ENCODE measurements around the gene CADPS2. TPM values are rescaled to one million over a fixed set of nuclear protein-coding genes. Genes with fewer than 3 reads are reported as not detected.

CADPS2 gene
- total RNA-seq, 2 experiments from 2014 or later, result not detected

DNA sequence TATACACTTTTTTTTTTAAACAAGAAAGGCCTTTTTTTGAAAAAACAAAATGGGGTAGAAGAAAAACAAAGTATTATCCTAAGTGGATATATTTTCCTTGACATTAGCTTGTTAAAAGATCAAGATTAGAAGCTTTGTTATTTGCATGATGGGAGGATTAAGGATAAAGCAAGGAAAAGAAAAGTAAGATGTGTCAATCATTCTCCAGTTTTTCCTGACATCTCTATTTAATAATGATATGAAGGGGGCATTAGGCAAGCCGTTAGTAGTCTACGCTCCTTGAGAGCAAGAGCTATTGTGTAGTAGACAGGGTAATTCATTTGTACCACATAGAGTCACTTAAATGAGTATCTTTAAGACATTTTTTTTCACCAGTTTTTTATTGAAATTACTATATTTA lies 324.9 kb downstream of the CADPS2 start:
- no peaks in the 10 kb centered on the region for H3K9me2 ChIP-seq (ENCODE audit: insufficient read depth, low read length)
- H3K4me1 ChIP-seq (ENCODE audit: insufficient read depth, low read length, poor library complexity, severe bottlenecking), result no peaks in the 10 kb centered on the region
- H3K79me2 ChIP-seq (ENCODE audit: insufficient read depth, low read depth, low read length), result no peaks in the 10 kb centered on the region
- ChIA-PET CTCF (ENCODE audit: unreplicated experiment) (no interaction called here), POLR2A (no interaction called here)
- no TSS peak for BruUV-seq (replicated peaks)
- H3K4me2 ChIP-seq (ENCODE audit: low read length), result no peak overlapping the region
- H4K20me1 ChIP-seq (ENCODE audit: insufficient read depth, low read length), result no peaks in the 10 kb centered on the region
- no peak overlapping the region for H2AFZ ChIP-seq (ENCODE audit: low read length)
- TF ChIP-seq, protein P1, sequence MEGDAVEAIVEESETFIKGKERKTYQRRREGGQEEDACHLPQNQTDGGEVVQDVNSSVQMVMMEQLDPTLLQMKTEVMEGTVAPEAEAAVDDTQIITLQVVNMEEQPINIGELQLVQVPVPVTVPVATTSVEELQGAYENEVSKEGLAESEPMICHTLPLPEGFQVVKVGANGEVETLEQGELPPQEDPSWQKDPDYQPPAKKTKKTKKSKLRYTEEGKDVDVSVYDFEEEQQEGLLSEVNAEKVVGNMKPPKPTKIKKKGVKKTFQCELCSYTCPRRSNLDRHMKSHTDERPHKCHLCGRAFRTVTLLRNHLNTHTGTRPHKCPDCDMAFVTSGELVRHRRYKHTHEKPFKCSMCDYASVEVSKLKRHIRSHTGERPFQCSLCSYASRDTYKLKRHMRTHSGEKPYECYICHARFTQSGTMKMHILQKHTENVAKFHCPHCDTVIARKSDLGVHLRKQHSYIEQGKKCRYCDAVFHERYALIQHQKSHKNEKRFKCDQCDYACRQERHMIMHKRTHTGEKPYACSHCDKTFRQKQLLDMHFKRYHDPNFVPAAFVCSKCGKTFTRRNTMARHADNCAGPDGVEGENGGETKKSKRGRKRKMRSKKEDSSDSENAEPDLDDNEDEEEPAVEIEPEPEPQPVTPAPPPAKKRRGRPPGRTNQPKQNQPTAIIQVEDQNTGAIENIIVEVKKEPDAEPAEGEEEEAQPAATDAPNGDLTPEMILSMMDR (conservative IDR thresholded peaks at IDR 0.05; ENCODE audit: low read length), result no peak
- TF ChIP-seq EZH2phosphoT487 (IDR thresholded peaks at IDR 0.05; ENCODE audit: borderline replicate concordance, low read depth, low read length), result no peak
- no peak overlapping the region for H3K4me3 ChIP-seq (ENCODE audit: low read depth, low read length, poor library complexity, severe bottlenecking)
- H3K27ac ChIP-seq (ENCODE audit: low read depth, low read length, poor library complexity, severe bottlenecking), result no peak overlapping the region
- no peaks in the 10 kb centered on the region for H3K36me3 ChIP-seq (ENCODE audit: insufficient read depth, low read length)
- DNase-seq (ENCODE audit: low spot score), result no peak
- no peaks in the 10 kb centered on the region for H3K9me3 ChIP-seq (ENCODE audit: low read length)
- intact Hi-C loops (cut with micrococcal nuclease; ENCODE audit: unreplicated experiment), result no loop called here

DNA sequence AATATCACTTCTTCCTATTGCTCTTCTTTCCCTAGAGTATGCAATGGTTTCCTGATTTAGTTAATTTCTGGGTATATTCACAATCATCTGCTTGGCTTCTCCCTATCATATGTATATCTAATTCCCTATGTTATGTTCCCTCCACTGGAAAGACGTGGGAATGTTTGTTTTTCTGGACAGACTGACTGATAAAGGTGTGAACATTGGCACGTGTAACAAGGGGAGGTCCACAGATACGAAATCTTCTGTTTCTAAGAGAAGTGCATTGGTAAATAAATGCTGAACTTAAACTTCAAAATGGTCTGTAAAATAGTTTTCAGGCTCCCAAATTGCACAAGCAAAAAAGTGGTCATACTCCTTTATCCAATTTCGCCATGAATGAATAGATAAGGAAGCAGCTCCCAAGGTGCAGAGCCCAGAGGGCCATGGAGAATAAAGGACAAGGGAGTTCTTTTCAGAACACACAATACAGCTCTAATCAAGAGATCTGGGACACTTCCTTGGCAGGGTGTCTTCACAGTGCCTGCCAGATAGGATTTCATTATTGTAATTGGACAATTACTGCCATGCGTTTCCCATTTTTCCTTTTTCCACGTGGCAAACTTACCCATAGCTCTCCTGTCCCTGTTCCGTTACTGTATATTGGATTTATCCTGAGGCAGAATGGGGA lies 329.3 kb downstream of the CADPS2 start:
- BruUV-seq (replicated peaks), result no TSS peak
- no peak for TF ChIP-seq EZH2phosphoT487 (IDR thresholded peaks at IDR 0.05; ENCODE audit: borderline replicate concordance, low read depth, low read length)
- TF ChIP-seq, protein P1 (conservative IDR thresholded peaks at IDR 0.05; ENCODE audit: low read length), result no peak
- intact Hi-C loops (cut with micrococcal nuclease; ENCODE audit: unreplicated experiment), result no loop called here
- Histone ChIP-seq H4K20me1 (ENCODE audit: insufficient read depth, low read length) (no peaks in the 10 kb centered on the region), H3K4me2 (ENCODE audit: low read length) (no peak overlapping the region), H3K27ac (ENCODE audit: low read depth, low read length, poor library complexity, severe bottlenecking) (no peak overlapping the region), H3K9me3 (ENCODE audit: low read length) (no peaks in the 10 kb centered on the region), H3K4me1 (ENCODE audit: insufficient read depth, low read length, poor library complexity, severe bottlenecking) (no peaks in the 10 kb centered on the region), H3K4me3 (ENCODE audit: low read depth, low read length, poor library complexity, severe bottlenecking) (no peak overlapping the region), H3K9me2 (ENCODE audit: insufficient read depth, low read length) (no peaks in the 10 kb centered on the region), H2AFZ (ENCODE audit: low read length) (no peak overlapping the region), H3K36me3 (ENCODE audit: insufficient read depth, low read length) (no peaks in the 10 kb centered on the region), H3K79me2 (ENCODE audit: insufficient read depth, low read depth, low read length) (no peaks in the 10 kb centered on the region)
- POLR2A ChIA-PET, result interaction anchor here (0.5 to 2.0 kb wide), 3 partner anchors 8 to 693 kb away, joined by 4 to 5 read pairs (median 4); no protein-coding TSS in a partner anchor
- CTCF ChIA-PET (ENCODE audit: unreplicated experiment), result no interaction called here
- DNase-seq (ENCODE audit: low spot score), result no peak

DNA sequence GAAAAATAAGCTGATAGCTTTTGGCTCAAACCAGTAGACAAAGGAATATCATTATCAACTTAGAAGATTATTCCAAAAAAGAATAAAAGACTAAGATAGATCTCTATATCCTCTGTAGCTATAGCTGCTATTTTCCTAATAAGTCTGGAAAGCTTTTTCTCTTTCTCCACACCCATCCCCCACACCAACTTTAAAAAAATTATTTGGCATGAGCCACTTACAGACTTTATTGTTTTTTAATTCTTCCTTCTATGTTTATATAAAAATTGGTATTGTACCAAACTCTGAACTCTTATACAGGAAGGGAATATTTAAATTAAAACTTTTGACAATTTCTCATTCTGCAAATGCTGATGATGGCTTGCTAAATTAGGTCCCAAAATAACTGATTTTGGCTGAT lies 330.0 kb downstream of the CADPS2 start:
- Histone ChIP-seq H3K4me3 (ENCODE audit: low read depth, low read length, poor library complexity, severe bottlenecking) (no peak overlapping the region), H3K79me2 (ENCODE audit: insufficient read depth, low read depth, low read length) (no peaks in the 10 kb centered on the region), H3K9me3 (ENCODE audit: low read length) (no peaks in the 10 kb centered on the region), H3K36me3 (ENCODE audit: insufficient read depth, low read length) (no peaks in the 10 kb centered on the region), H3K9me2 (ENCODE audit: insufficient read depth, low read length) (no peaks in the 10 kb centered on the region), H3K4me1 (ENCODE audit: insufficient read depth, low read length, poor library complexity, severe bottlenecking) (no peaks in the 10 kb centered on the region), H3K4me2 (ENCODE audit: low read length) (no peak overlapping the region), H4K20me1 (ENCODE audit: insufficient read depth, low read length) (no peaks in the 10 kb centered on the region), H2AFZ (ENCODE audit: low read length) (no peak overlapping the region), H3K27ac (ENCODE audit: low read depth, low read length, poor library complexity, severe bottlenecking) (no peak overlapping the region)
- TF ChIP-seq, protein P1 (conservative IDR thresholded peaks at IDR 0.05; ENCODE audit: low read length), result no peak
- no peak for TF ChIP-seq EZH2phosphoT487 (IDR thresholded peaks at IDR 0.05; ENCODE audit: borderline replicate concordance, low read depth, low read length)
- ChIA-PET POLR2A (interaction anchor here (0.6 to 2.0 kb wide), 3 partner anchors 8 to 727 kb away, joined by 4 to 5 read pairs (median 5); no protein-coding TSS in a partner anchor), CTCF (ENCODE audit: unreplicated experiment) (no interaction called here)
- DNase-seq (ENCODE audit: low spot score), result no peak
- intact Hi-C loops (cut with micrococcal nuclease; ENCODE audit: unreplicated experiment), result no loop called here
- BruUV-seq (replicated peaks), result no TSS peak
